ENCODE results near the gene JUND.

DNA sequence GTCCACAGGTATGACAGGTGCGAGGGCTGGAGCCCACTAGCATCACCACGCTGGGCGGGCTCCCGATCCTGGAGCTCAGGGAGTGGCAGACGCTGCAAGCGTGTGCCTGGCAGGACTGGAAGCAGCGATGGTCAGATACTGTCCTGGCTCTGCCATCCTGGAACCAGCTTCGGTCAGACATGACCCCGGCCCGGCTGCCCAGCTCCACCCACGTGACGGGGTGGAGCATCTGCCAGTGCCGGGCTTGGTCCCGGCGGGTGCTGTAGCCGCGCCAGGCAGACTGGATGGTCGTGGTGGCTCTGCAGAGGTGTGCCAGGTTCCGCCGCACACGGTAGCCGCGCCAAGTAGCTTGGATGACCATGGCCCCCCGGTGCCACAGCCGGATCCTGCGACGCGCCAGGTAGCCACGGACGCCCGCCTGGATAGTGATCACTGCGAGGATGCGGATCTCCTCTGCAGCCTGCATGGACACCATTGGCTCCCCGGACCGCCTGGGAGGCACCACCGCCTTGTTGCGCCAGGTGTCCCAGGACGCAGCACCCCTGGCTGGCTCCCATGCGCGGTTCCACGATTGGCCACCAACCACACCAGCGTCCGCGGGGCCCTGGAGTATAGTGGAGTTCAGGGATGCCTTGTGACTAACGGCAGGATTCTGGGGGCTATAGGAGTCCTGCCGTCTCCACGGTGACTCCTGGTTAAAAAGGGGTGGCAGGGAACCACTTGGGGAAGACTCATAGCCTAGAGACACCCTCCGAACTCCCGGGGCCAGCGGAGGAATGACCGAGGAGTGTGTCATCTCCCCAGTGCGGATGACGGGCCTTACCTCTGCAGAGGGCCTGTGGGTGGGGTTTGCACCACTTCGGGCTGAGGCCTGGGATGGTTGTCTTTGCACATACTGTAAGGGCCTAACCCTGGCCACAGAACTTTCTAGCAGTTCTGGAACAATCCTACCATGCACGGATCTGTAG is 23.6 kb downstream of the JUND start:
- TF ChIP-seq, protein P1, sequence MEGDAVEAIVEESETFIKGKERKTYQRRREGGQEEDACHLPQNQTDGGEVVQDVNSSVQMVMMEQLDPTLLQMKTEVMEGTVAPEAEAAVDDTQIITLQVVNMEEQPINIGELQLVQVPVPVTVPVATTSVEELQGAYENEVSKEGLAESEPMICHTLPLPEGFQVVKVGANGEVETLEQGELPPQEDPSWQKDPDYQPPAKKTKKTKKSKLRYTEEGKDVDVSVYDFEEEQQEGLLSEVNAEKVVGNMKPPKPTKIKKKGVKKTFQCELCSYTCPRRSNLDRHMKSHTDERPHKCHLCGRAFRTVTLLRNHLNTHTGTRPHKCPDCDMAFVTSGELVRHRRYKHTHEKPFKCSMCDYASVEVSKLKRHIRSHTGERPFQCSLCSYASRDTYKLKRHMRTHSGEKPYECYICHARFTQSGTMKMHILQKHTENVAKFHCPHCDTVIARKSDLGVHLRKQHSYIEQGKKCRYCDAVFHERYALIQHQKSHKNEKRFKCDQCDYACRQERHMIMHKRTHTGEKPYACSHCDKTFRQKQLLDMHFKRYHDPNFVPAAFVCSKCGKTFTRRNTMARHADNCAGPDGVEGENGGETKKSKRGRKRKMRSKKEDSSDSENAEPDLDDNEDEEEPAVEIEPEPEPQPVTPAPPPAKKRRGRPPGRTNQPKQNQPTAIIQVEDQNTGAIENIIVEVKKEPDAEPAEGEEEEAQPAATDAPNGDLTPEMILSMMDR (IDR thresholded peaks at IDR 0.05; ENCODE audit: insufficient read depth, low read depth, low read length) = no peak
- TF ChIP-seq EZH2 (IDR thresholded peaks at IDR 0.05; ENCODE audit: insufficient read depth, low read length) = no peak

Data from astrocyte (in vitro differentiated cells and primary cell).